PC-3 (cell line): ENCODE data around the gene ZC2HC1C. TPM values are rescaled to one million over a fixed set of nuclear protein-coding genes. Genes with fewer than 3 reads are reported as not detected.

Experiments used
- ATAC-seq: fragments of 200-7000 bp; cut with Tn5 transposase; 2 replicates; pipeline ENCODE4 v1.9.1; 2020; ENCODE audit warnings: mild to moderate bottlenecking, moderate library complexity
- BruUV-seq: library from RNA; stranded (reverse); fragments of 400-500 nt; replicated peaks from 2 replicates; lab custom pipeline; 2021; lab: Mats Ljungman, UMichigan
- CTCF ChIA-PET: fragments of 300-600 bp; sonication (Branson Sonifier 250); formaldehyde crosslinking; loops from one replicate; lab custom pipeline; 2022; ENCODE audit warnings: antibody characterized with exemption; lab: Charles Lee
- POLR2A ChIA-PET: fragments of 300-600 bp; sonication (Branson Sonifier 250); formaldehyde crosslinking; loops from one replicate; lab custom pipeline; 2022; ENCODE audit warnings: antibody characterized with exemption; ENCODE audit not compliant: unreplicated experiment; lab: Charles Lee
- DNase-seq: peaks from one replicate; pipeline ENCODE4 v3.0.0-alpha.2; 2015
- H2AFZ ChIP-seq: fragments of 300-600 bp; sonication (generic); 2 replicates; pipeline ENCODE4 v1.6.0; 2016; ENCODE audit warnings: antibody characterized with exemption, low read length
- H3F3A ChIP-seq: fragments of 300-600 bp; sonication (generic); one replicate; pipeline ENCODE4 v1.6.0; 2017; ENCODE audit warnings: antibody characterized with exemption, low read length, control low read depth, mild to moderate bottlenecking; ENCODE audit not compliant: unreplicated experiment
- H3K27ac ChIP-seq: fragments of 300-600 bp; sonication (generic); 2 replicates; pipeline ENCODE4 v1.5.1; 2016; ENCODE audit warnings: mild to moderate bottlenecking, low read length
- H3K27me3 ChIP-seq: fragments of 300-600 bp; sonication (generic); 2 replicates; pipeline ENCODE4 v1.6.1; 2016; ENCODE audit warnings: low read length, mixed read lengths
- H3K36me3 ChIP-seq: fragments of 300-600 bp; sonication (generic); 2 replicates; pipeline ENCODE4 v1.6.1; 2016; ENCODE audit warnings: low read depth, mixed run types, low read length, mixed read lengths
- H3K4me1 ChIP-seq: fragments of 300-600 bp; sonication (generic); 2 replicates; pipeline ENCODE4 v1.5.1; 2016; ENCODE audit warnings: low read length; ENCODE audit not compliant: insufficient read depth
- H3K4me2 ChIP-seq: fragments of 300-600 bp; sonication (generic); 2 replicates; pipeline ENCODE4 v1.6.0; 2016; ENCODE audit warnings: low read length
- H3K4me3 ChIP-seq: fragments of 300-600 bp; sonication (generic); 2 replicates; pipeline ENCODE4 v1.5.1; 2016; ENCODE audit warnings: mild to moderate bottlenecking, low read length, mixed read lengths
- H3K79me2 ChIP-seq: fragments of 300-600 bp; sonication (generic); 2 replicates; pipeline ENCODE4 v1.6.1; 2017; ENCODE audit warnings: low read length, mixed read lengths
- H3K9ac ChIP-seq: fragments of 300-600 bp; sonication (generic); 2 replicates; pipeline ENCODE4 v1.6.0; 2016; ENCODE audit warnings: mild to moderate bottlenecking, low read length
- H3K9me2 ChIP-seq: fragments of 300-600 bp; sonication (generic); replicated peaks from 2 replicates; pipeline ENCODE4 v1.6.1; 2016; ENCODE audit warnings: mixed run types, low read length, mixed read lengths
- H3K9me3 ChIP-seq: fragments of 300-600 bp; sonication (generic); 2 replicates; pipeline ENCODE4 v1.6.1; 2016; ENCODE audit warnings: low read length, mixed read lengths
- H4K20me1 ChIP-seq: fragments of 300-600 bp; sonication (generic); 2 replicates; pipeline ENCODE4 v1.6.1; 2016; ENCODE audit warnings: low read length, mixed read lengths
- EZH2 ChIP-seq: fragments of 300-600 bp; sonication (generic); IDR thresholded peaks from one replicate; pipeline ENCODE4 v1.6.1; 2017; ENCODE audit warnings: antibody characterized with exemption, mild to moderate bottlenecking, low read length; ENCODE audit not compliant: unreplicated experiment
- EZH2phosphoT487 ChIP-seq: fragments of 300-600 bp; sonication (generic); IDR thresholded peaks from 2 replicates; pipeline ENCODE4 v1.6.1; 2018; ENCODE audit warnings: mild to moderate bottlenecking, antibody characterized with exemption, low read length, borderline replicate concordance
- intact Hi-C: fragments of 100-400 bp; cut with micrococcal nuclease; formaldehyde crosslinking; loops from 2 replicates; pipeline ENCODE4 v1.9.0; 2023
- total RNA-seq: library from RNA; depleted of rRNA; stranded (reverse); fragments of >200 nt; gene quantifications from 2 replicates; pipeline ENCODE4 v1.2.3, GENCODE V29; 2014
- TF ChIP-seq, protein P1 (sequence below): fragments of 300-600 bp; sonication (generic); conservative IDR thresholded peaks from 2 replicates; pipeline ENCODE4 v1.5.1; 2017; ENCODE audit warnings: antibody characterized with exemption, low read depth, mild to moderate bottlenecking, low read length

Gene ZC2HC1C
- total RNA-seq, 1 experiment from 2014 or later = 3.4 TPM

DNA sequence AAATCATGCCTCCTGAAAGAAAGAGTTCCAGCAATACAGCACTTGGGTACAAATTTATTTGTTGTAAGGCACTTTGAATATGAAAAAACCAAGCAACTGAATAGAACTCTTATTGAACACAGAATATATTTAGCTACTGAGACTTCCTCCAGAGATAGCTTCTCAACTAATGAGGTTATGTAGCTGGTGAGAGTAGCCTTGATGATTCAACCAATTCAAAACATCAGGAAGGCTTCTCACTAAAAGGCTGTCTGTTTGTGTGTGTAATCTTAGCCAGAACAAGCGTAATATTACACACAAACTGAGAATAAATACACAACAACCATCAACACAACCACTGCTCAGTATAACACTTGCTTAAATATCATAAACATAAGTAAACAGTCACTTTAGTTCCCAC lies 46.3 kb upstream of the ZC2HC1C start:
- TF ChIP-seq EZH2phosphoT487 (no peak), EZH2 (no peak)
- TF ChIP-seq, protein P1, sequence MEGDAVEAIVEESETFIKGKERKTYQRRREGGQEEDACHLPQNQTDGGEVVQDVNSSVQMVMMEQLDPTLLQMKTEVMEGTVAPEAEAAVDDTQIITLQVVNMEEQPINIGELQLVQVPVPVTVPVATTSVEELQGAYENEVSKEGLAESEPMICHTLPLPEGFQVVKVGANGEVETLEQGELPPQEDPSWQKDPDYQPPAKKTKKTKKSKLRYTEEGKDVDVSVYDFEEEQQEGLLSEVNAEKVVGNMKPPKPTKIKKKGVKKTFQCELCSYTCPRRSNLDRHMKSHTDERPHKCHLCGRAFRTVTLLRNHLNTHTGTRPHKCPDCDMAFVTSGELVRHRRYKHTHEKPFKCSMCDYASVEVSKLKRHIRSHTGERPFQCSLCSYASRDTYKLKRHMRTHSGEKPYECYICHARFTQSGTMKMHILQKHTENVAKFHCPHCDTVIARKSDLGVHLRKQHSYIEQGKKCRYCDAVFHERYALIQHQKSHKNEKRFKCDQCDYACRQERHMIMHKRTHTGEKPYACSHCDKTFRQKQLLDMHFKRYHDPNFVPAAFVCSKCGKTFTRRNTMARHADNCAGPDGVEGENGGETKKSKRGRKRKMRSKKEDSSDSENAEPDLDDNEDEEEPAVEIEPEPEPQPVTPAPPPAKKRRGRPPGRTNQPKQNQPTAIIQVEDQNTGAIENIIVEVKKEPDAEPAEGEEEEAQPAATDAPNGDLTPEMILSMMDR = no peak
- no peak overlapping the region for H3K27ac ChIP-seq
- ATAC-seq = no peak
- no peaks in the 10 kb centered on the region for H3F3A ChIP-seq
- H3K4me3 ChIP-seq = no peak overlapping the region
- CTCF ChIA-PET = interaction anchor here (0.7 to 1.4 kb wide), 2 partner anchors 77 to 78 kb away, joined by 3 to 4 read pairs; no protein-coding TSS in a partner anchor
- intact Hi-C loops = no loop called here
- no TSS peak for BruUV-seq
- no peaks in the 10 kb centered on the region for H3K79me2 ChIP-seq
- no peak overlapping the region for H3K4me2 ChIP-seq
- H3K4me1 ChIP-seq = peaks cover 15% of the 10 kb centered on the region; the same call in 1 of the 2 replicates
- no peaks in the 10 kb centered on the region for H3K9me2 ChIP-seq
- no peaks in the 10 kb centered on the region for H3K27me3 ChIP-seq
- POLR2A ChIA-PET = no interaction called here
- H3K9me3 ChIP-seq = no peaks in the 10 kb centered on the region
- H2AFZ ChIP-seq = no peak overlapping the region
- H3K36me3 ChIP-seq = peaks cover 31% of the 10 kb centered on the region
- H4K20me1 ChIP-seq = no peaks in the 10 kb centered on the region
- DNase-seq = no peak
- H3K9ac ChIP-seq = no peak overlapping the region

DNA sequence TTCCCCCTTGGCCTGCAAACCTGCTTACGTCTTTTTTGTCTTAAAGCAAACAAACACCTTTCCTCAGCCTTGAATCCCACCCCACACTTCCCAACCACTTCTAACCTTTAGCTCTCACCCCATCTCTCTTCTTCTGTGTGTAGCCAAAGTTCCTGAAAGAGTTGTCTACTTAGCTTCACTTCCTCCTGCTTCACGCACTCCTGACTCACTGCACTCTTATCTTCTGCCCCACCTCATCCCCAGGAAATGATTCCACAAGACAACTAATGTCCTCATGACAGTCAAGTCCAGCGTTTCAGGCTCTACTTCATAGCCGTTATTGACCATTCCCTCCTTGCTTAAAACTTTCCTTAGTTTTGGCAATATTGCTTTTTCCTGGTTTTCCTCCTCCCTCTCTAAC lies 44.4 kb upstream of the ZC2HC1C start:
- Histone ChIP-seq H3K4me1 (peaks cover 10% of the 10 kb centered on the region; the same call in 1 of the 2 replicates), H4K20me1 (no peaks in the 10 kb centered on the region), H3K4me2 (no peak overlapping the region), H3K36me3 (peaks cover 27% of the 10 kb centered on the region), H3F3A (no peaks in the 10 kb centered on the region), H3K79me2 (no peaks in the 10 kb centered on the region), H3K9me2 (no peaks in the 10 kb centered on the region), H3K4me3 (no peak overlapping the region), H3K9me3 (no peaks in the 10 kb centered on the region), H2AFZ (no peak overlapping the region), H3K9ac (no peak overlapping the region), H3K27ac (no peak overlapping the region), H3K27me3 (no peaks in the 10 kb centered on the region)
- CTCF ChIA-PET = no interaction called here
- peak; percentile 29 for ATAC-seq
- no TSS peak for BruUV-seq
- POLR2A ChIA-PET = no interaction called here
- TF ChIP-seq EZH2phosphoT487 (no peak), EZH2 (no peak)
- TF ChIP-seq, protein P1 = no peak
- intact Hi-C loops = no loop called here
- DNase-seq = peak; percentile 19

DNA sequence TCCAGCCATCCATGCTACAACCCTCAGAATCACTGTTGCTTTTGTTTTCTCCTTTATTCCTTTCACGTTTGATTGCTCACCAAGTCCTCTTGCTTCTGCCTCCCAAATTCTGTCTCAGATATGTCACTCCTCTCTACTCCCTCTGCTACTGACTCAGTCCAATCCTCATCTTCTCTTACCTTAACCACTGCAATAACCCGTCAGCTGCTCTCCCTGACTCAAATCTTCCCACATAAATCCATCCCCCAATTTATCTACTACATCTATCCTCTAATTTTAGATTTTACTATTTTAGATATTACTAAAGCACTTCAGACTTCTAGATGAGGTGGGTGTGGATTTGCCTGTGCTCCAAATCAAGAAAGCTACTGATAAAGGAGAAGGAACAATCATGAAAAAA lies 43.6 kb upstream of the ZC2HC1C start:
- Histone ChIP-seq H3K36me3 (peaks cover 31% of the 10 kb centered on the region), H3K4me1 (peaks cover 10% of the 10 kb centered on the region; the same call in 1 of the 2 replicates), H3K9me2 (no peaks in the 10 kb centered on the region), H3K79me2 (no peaks in the 10 kb centered on the region), H3K9me3 (no peaks in the 10 kb centered on the region), H4K20me1 (no peaks in the 10 kb centered on the region), H3K9ac (no peak overlapping the region), H2AFZ (no peak overlapping the region), H3K4me2 (no peak overlapping the region), H3K27me3 (no peaks in the 10 kb centered on the region), H3K27ac (no peak overlapping the region), H3F3A (no peaks in the 10 kb centered on the region), H3K4me3 (no peak overlapping the region)
- intact Hi-C loops = no loop called here
- DNase-seq (no peak), ATAC-seq (no peak)
- BruUV-seq = no TSS peak
- ChIA-PET CTCF (no interaction called here), POLR2A (no interaction called here)
- TF ChIP-seq, protein P1 = no peak
- no peak for TF ChIP-seq EZH2
- TF ChIP-seq EZH2phosphoT487 = no peak
